Measurements from ENCODE around the gene OR2A7.
"Not testable (repeated sequence)": the region's sequence is repeated elsewhere in the genome, so short reads cannot be mapped to it uniquely, and the experiment has no call there.

OR2A7 gene

GRCh38 chr7:144264692-144265091 is at the start of gene OR2A7:
TSS of gene OR2A7 (minus strand) at chr7:144264792. CDS start at chr7:144259628, 5,164 bp downstream.
- H3K4me1 Mint-ChIP-seq (ENCODE audit: low read depth); H3K27me3 Mint-ChIP-seq; H3K36me3 Mint-ChIP-seq; H3K9me3 Mint-ChIP-seq (ENCODE audit: low read depth); H3K4me3 Mint-ChIP-seq; H3K27ac Mint-ChIP-seq: not testable (repeated sequence)

GRCh38 chr7:144311872-144312469 is 47.4 kb upstream of the OR2A7 start, which contains the start of gene OR2A1:
TSS of gene OR2A1 (plus strand) at chr7:144312419. CDS start at chr7:144318125, 5,706 bp downstream.
- not testable (repeated sequence) for H3K4me3 Mint-ChIP-seq; H3K36me3 Mint-ChIP-seq; H3K27ac Mint-ChIP-seq; H3K4me1 Mint-ChIP-seq (ENCODE audit: low read depth); H3K27me3 Mint-ChIP-seq; H3K9me3 Mint-ChIP-seq (ENCODE audit: low read depth)

- not testable (repeated sequence) for H3K36me3 Mint-ChIP-seq; H3K4me1 Mint-ChIP-seq (ENCODE audit: low read depth); H3K27me3 Mint-ChIP-seq; H3K9me3 Mint-ChIP-seq (ENCODE audit: low read depth); H3K27ac Mint-ChIP-seq; H3K4me3 Mint-ChIP-seq
Measured at GRCh38 chr7:144311218-144311617, 46.6 kb upstream of the OR2A7 start.

- H3K9me3 Mint-ChIP-seq (ENCODE audit: low read depth); H3K4me1 Mint-ChIP-seq (ENCODE audit: low read depth); H3K27ac Mint-ChIP-seq; H3K36me3 Mint-ChIP-seq; H3K27me3 Mint-ChIP-seq; H3K4me3 Mint-ChIP-seq: not testable (repeated sequence)
Measured at GRCh38 chr7:144309702-144310101, 45.1 kb upstream of the OR2A7 start.

- H3K27me3 Mint-ChIP-seq; H3K27ac Mint-ChIP-seq; H3K9me3 Mint-ChIP-seq (ENCODE audit: low read depth); H3K36me3 Mint-ChIP-seq; H3K4me3 Mint-ChIP-seq; H3K4me1 Mint-ChIP-seq (ENCODE audit: low read depth): not testable (repeated sequence)
Measured at GRCh38 chr7:144305156-144305555, 40.6 kb upstream of the OR2A7 start.

- H3K27me3 Mint-ChIP-seq; H3K36me3 Mint-ChIP-seq; H3K27ac Mint-ChIP-seq; H3K9me3 Mint-ChIP-seq (ENCODE audit: low read depth); H3K4me1 Mint-ChIP-seq (ENCODE audit: low read depth); H3K4me3 Mint-ChIP-seq: not testable (repeated sequence)
Measured at GRCh38 chr7:144303607-144304006, 39.0 kb upstream of the OR2A7 start.

GRCh38 chr7:144302578-144303303 is 38.1 kb upstream of the OR2A7 start:
- H3K4me3 Mint-ChIP-seq; H3K4me1 Mint-ChIP-seq (ENCODE audit: low read depth); H3K27ac Mint-ChIP-seq; H3K36me3 Mint-ChIP-seq; H3K27me3 Mint-ChIP-seq; H3K9me3 Mint-ChIP-seq (ENCODE audit: low read depth): not testable (repeated sequence)

- H3K27me3 Mint-ChIP-seq; H3K9me3 Mint-ChIP-seq (ENCODE audit: low read depth); H3K27ac Mint-ChIP-seq; H3K36me3 Mint-ChIP-seq; H3K4me1 Mint-ChIP-seq (ENCODE audit: low read depth); H3K4me3 Mint-ChIP-seq: not testable (repeated sequence)
Measured at GRCh38 chr7:144293794-144294499, 29.4 kb upstream of the OR2A7 start.

- H3K4me1 Mint-ChIP-seq (ENCODE audit: low read depth); H3K9me3 Mint-ChIP-seq (ENCODE audit: low read depth); H3K27me3 Mint-ChIP-seq; H3K27ac Mint-ChIP-seq; H3K36me3 Mint-ChIP-seq: not testable (repeated sequence)
- H3K4me3 Mint-ChIP-seq, result peak overlapping the region; percentile 44
Measured at GRCh38 chr7:144292384-144293161, 28.0 kb upstream of the OR2A7 start.

GRCh38 chr7:144291607-144292006 is 27.0 kb upstream of the OR2A7 start:
- H3K27ac Mint-ChIP-seq; H3K27me3 Mint-ChIP-seq; H3K36me3 Mint-ChIP-seq; H3K4me3 Mint-ChIP-seq; H3K9me3 Mint-ChIP-seq (ENCODE audit: low read depth); H3K4me1 Mint-ChIP-seq (ENCODE audit: low read depth): not testable (repeated sequence)

- not testable (repeated sequence) for H3K9me3 Mint-ChIP-seq (ENCODE audit: low read depth); H3K4me1 Mint-ChIP-seq (ENCODE audit: low read depth); H3K27ac Mint-ChIP-seq; H3K36me3 Mint-ChIP-seq; H3K4me3 Mint-ChIP-seq; H3K27me3 Mint-ChIP-seq
Measured at GRCh38 chr7:144287171-144287784, 22.7 kb upstream of the OR2A7 start.

GRCh38 chr7:144283716-144284115 is 19.1 kb upstream of the OR2A7 start:
- not testable (repeated sequence) for H3K27ac Mint-ChIP-seq; H3K4me3 Mint-ChIP-seq; H3K27me3 Mint-ChIP-seq; H3K4me1 Mint-ChIP-seq (ENCODE audit: low read depth); H3K9me3 Mint-ChIP-seq (ENCODE audit: low read depth); H3K36me3 Mint-ChIP-seq

GRCh38 chr7:144282490-144282889 is 17.9 kb upstream of the OR2A7 start:
- H3K27me3 Mint-ChIP-seq; H3K4me3 Mint-ChIP-seq; H3K27ac Mint-ChIP-seq; H3K36me3 Mint-ChIP-seq; H3K4me1 Mint-ChIP-seq (ENCODE audit: low read depth); H3K9me3 Mint-ChIP-seq (ENCODE audit: low read depth): not testable (repeated sequence)

GRCh38 chr7:144281981-144282380 is 17.4 kb upstream of the OR2A7 start:
- not testable (repeated sequence) for H3K9me3 Mint-ChIP-seq (ENCODE audit: low read depth); H3K27me3 Mint-ChIP-seq; H3K4me3 Mint-ChIP-seq; H3K36me3 Mint-ChIP-seq; H3K27ac Mint-ChIP-seq; H3K4me1 Mint-ChIP-seq (ENCODE audit: low read depth)

GRCh38 chr7:144280010-144280409 is 15.4 kb upstream of the OR2A7 start:
- H3K27ac Mint-ChIP-seq; H3K9me3 Mint-ChIP-seq (ENCODE audit: low read depth); H3K4me3 Mint-ChIP-seq; H3K36me3 Mint-ChIP-seq; H3K4me1 Mint-ChIP-seq (ENCODE audit: low read depth); H3K27me3 Mint-ChIP-seq: not testable (repeated sequence)
